NT2/D1 (cell line): ENCODE measurements around the gene SNCB.

ENCODE experiments used
- SUZ12 ChIP-seq: IDR thresholded peaks from 2 replicates; pipeline ENCODE4 v1.6.1; 2011; ENCODE audit not compliant: insufficient read length, insufficient read depth; ENCODE audit errors: extremely low read depth
- YY1 ChIP-seq: IDR thresholded peaks from 2 replicates; pipeline ENCODE4 v1.6.1; 2011; ENCODE audit not compliant: insufficient read length, insufficient read depth

DNA sequence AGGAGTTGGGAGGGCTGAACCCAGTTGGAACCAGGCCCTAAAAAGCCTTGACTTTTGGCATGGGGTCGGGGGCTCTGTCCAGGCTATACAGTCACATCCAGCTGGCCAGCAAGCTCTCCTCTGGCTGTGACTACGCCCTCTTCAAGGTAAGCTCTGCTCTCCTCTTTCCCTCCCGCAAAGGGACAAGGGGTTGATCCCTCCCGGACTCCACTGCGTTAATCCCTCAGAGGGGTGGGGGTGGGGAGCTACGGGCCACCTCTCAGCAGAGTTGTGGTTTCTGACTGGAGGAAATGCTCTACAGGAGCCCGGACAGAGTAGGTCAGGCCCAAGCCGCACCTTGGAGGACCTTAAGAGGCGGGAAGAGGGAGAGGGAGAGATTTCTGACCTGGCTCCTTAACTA is 14.0 kb upstream of the SNCB start:
- TF ChIP-seq SUZ12, result no peak
- TF ChIP-seq YY1, result no peak
